Smooth muscle cell (in vitro differentiated cells): Measurements from ENCODE around the gene HPSE2. TPM values are rescaled to one million over a fixed set of nuclear protein-coding genes. Genes with fewer than 3 reads are reported as not detected.

ENCODE experiments used
- DNase-seq: peaks from one replicate; lab custom pipeline; 2025; ENCODE audit not compliant: unreplicated experiment; lab: John Stamatoyannopoulos, UW
- H2AFZ ChIP-seq: fragments of 200-600 bp; sonication (generic); 2 replicates; pipeline ENCODE4 v1.6.0; 2016; ENCODE audit warnings: antibody characterized with exemption, low read depth, mild to moderate bottlenecking
- H3F3A ChIP-seq: fragments of 200-600 bp; sonication (generic); 2 replicates; pipeline ENCODE4 v1.6.0; 2017; ENCODE audit warnings: antibody characterized with exemption, low read depth
- H3K27ac ChIP-seq: fragments of 200-600 bp; sonication (generic); 2 replicates; pipeline ENCODE4 v1.5.1; 2016; ENCODE audit warnings: low read depth, mild to moderate bottlenecking
- H3K27me3 ChIP-seq: fragments of 200-600 bp; sonication (generic); 2 replicates; pipeline ENCODE4 v1.6.1; 2016; ENCODE audit warnings: low read depth, mild to moderate bottlenecking
- H3K36me3 ChIP-seq: fragments of 200-600 bp; sonication (generic); 2 replicates; pipeline ENCODE4 v1.5.1; 2016; ENCODE audit warnings: low read depth
- H3K4me1 ChIP-seq: fragments of 200-600 bp; sonication (generic); 2 replicates; pipeline ENCODE4 v1.5.1; 2016; ENCODE audit warnings: low read depth
- H3K4me2 ChIP-seq: fragments of 200-600 bp; sonication (generic); 2 replicates; pipeline ENCODE4 v1.6.0; 2016; ENCODE audit warnings: mild to moderate bottlenecking
- H3K4me3 ChIP-seq: fragments of 200-600 bp; sonication (generic); 2 replicates; pipeline ENCODE4 v1.5.1; 2016; ENCODE audit warnings: mild to moderate bottlenecking
- H3K79me2 ChIP-seq: fragments of 200-600 bp; sonication (generic); 2 replicates; pipeline ENCODE4 v1.6.0; 2016; ENCODE audit warnings: low read depth, mild to moderate bottlenecking
- H3K9ac ChIP-seq: fragments of 200-600 bp; sonication (generic); 2 replicates; pipeline ENCODE4 v1.6.0; 2016; ENCODE audit warnings: low read depth
- H3K9me3 ChIP-seq: fragments of 200-600 bp; sonication (generic); replicated peaks from 2 replicates; pipeline ENCODE4 v1.5.1; 2016; ENCODE audit warnings: low read depth
- H4K20me1 ChIP-seq: fragments of 200-600 bp; sonication (generic); 2 replicates; pipeline ENCODE4 v1.6.0; 2016; ENCODE audit warnings: low read depth
- WGBS: methylation state at CpG from one replicate; pipeline ENCODE4 v1.1.7; 2016; ENCODE audit warnings: low lambda C conversion rate; 5-methylcytosine and 5-hydroxymethylcytosine counted together
- polyA plus RNA-seq: library from polyadenylated mRNA; unstranded; fragments of >200 nt; fragmentation: Nextera tagmentation; extraction: Ambion mirVana; gene quantifications from 2 replicates; pipeline ENCODE4 v1.2.1, GENCODE V29; 2016
- total RNA-seq: library from RNA; depleted of rRNA; stranded (reverse); fragments of >200 nt; gene quantifications from 2 replicates; pipeline ENCODE4 v1.2.3, GENCODE V29; 2014
- TF ChIP-seq, protein P1 (sequence below): fragments of 200-600 bp; sonication (generic); IDR thresholded peaks from 2 replicates; pipeline ENCODE4 v1.5.1; 2017; ENCODE audit warnings: borderline replicate concordance, mild to moderate bottlenecking, antibody characterized with exemption; ENCODE audit not compliant: insufficient read depth, poor library complexity, severe bottlenecking

The HPSE2 gene
- total and polyA plus RNA-seq, 2 experiments from 2014 or later, result 0.13 TPM; not detected in 1

DNA sequence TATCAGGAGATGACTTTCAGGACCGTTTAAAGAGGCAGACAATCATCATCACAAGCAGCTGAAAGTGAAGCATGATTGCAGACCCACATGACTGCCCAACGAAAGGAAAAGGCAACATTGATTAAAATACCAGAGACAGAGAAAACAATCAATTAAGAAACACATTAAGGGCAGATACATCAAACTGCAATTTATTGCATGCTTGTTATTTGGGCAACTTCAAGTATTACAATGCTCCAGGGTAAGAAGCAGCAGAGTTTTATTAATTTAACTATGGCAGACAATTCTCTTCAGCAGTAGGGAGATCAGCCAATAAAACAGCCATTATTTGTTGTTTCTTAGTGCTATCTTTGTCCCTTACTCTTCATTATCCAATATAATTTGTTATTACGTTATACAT, 421.2 kb downstream of the HPSE2 start:
- TF ChIP-seq, protein P1, sequence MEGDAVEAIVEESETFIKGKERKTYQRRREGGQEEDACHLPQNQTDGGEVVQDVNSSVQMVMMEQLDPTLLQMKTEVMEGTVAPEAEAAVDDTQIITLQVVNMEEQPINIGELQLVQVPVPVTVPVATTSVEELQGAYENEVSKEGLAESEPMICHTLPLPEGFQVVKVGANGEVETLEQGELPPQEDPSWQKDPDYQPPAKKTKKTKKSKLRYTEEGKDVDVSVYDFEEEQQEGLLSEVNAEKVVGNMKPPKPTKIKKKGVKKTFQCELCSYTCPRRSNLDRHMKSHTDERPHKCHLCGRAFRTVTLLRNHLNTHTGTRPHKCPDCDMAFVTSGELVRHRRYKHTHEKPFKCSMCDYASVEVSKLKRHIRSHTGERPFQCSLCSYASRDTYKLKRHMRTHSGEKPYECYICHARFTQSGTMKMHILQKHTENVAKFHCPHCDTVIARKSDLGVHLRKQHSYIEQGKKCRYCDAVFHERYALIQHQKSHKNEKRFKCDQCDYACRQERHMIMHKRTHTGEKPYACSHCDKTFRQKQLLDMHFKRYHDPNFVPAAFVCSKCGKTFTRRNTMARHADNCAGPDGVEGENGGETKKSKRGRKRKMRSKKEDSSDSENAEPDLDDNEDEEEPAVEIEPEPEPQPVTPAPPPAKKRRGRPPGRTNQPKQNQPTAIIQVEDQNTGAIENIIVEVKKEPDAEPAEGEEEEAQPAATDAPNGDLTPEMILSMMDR, result no peak

DNA sequence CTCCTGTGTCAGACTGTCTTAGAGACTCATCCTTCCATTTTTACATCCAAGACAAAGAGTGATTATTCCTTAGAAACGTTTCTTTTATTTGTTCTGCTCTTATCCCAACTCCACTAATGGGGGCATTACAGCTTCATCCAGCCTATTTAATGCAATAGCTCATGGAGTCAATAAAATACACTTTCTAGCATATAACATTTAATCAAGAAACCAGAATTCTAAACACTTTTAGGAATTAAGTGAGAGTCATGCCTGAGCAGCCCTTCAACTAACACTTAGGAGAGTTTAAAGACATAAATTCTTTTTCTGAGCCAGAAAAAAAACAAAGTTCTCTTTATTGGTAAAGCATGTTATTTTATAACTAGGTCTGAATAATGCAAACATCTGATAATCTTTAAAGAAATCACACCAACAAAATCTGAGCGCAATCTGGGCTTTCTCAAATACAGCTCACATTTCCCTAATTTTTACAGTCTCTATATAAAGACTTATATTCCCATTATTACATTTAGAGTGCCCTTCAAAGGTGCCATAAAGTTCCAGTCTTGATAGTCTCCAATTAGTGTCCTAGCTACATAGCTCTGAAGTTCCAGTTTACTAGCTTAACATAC, 427.3 kb downstream of the HPSE2 start:
- WGBS, result 36% methylated on average over 2 of the region's 2 CpGs

More for the DNA sequence above, 421.2 kb downstream of the HPSE2 start:
- Histone ChIP-seq H3K79me2 (no peaks in the 10 kb centered on the region), H3K9ac (no peak overlapping the region), H3F3A (no peaks in the 10 kb centered on the region), H3K36me3 (no peaks in the 10 kb centered on the region), H3K9me3 (no peaks in the 10 kb centered on the region), H3K27me3 (no peaks in the 10 kb centered on the region), H3K4me3 (no peak overlapping the region), H3K27ac (no peak overlapping the region), H3K4me1 (no peaks in the 10 kb centered on the region), H3K4me2 (no peak overlapping the region), H2AFZ (no peak overlapping the region), H4K20me1 (no peaks in the 10 kb centered on the region)
- no peak for DNase-seq
- WGBS, result 33% methylated on average over 3 of the region's 3 CpGs

DNA sequence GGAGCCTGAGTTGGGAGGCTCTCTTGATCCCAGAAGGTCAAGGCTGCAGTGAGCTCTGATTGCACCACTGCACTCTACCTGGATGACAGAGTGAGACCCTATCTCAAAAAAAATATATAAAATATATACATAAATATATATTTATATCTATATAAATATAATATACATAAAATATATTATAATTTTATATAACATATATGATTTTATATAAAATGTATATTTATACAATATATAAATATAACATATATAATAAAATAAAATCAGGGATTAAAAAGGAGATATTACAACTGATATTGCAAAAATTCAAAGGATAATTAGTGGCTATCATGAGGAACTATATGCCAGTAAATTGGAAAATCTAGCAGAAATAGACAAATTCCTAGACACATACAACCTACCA, 435.4 kb downstream of the HPSE2 start:
- no peaks in the 10 kb centered on the region for H3K9me3 ChIP-seq
- no peak overlapping the region for H3K27ac ChIP-seq
- no peak overlapping the region for H3K9ac ChIP-seq
- H2AFZ ChIP-seq, result no peak overlapping the region
- no peak overlapping the region for H3K4me2 ChIP-seq
- H3K79me2 ChIP-seq, result no peaks in the 10 kb centered on the region
- H4K20me1 ChIP-seq, result no peaks in the 10 kb centered on the region
- no peaks in the 10 kb centered on the region for H3K4me1 ChIP-seq
- no peaks in the 10 kb centered on the region for H3K36me3 ChIP-seq
- no peak for DNase-seq
- H3F3A ChIP-seq, result no peaks in the 10 kb centered on the region
- no peak overlapping the region for H3K4me3 ChIP-seq
- H3K27me3 ChIP-seq, result no peaks in the 10 kb centered on the region
- TF ChIP-seq, protein P1, result no peak

More for the DNA sequence above, 427.3 kb downstream of the HPSE2 start:
- H3K36me3 ChIP-seq, result no peaks in the 10 kb centered on the region
- no peaks in the 10 kb centered on the region for H3K79me2 ChIP-seq
- no peak overlapping the region for H3K4me2 ChIP-seq
- H3K27ac ChIP-seq, result no peak overlapping the region
- no peak overlapping the region for H3K9ac ChIP-seq
- no peak for DNase-seq
- no peaks in the 10 kb centered on the region for H4K20me1 ChIP-seq
- no peaks in the 10 kb centered on the region for H3K27me3 ChIP-seq
- no peak overlapping the region for H3K4me3 ChIP-seq
- H3K4me1 ChIP-seq, result no peaks in the 10 kb centered on the region
- H3K9me3 ChIP-seq, result no peaks in the 10 kb centered on the region
- TF ChIP-seq, protein P1, result no peak
- H2AFZ ChIP-seq, result no peak overlapping the region
- no peaks in the 10 kb centered on the region for H3F3A ChIP-seq

DNA sequence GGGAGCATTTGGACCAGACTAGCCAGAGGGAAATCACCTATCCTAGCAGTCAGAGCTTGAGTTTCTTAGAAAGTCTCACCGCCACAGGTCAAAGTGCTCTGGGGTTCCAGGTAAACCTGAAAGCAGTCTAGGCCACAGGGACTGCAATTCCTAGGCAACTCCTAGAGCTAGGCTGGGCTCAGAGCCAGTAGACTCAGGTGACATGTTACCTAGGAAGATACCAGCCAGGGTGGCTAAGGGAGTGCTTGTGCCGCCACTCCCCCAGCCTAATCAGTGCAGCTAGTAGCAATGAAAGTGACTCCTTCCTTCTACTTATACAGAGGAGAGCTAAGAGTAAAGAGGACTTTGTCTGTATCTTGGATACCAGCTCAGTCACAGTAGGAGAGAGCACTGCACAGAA, 440.2 kb downstream of the HPSE2 start:
- H3K27me3 ChIP-seq, result no peaks in the 10 kb centered on the region
- H2AFZ ChIP-seq, result no peak overlapping the region
- no peaks in the 10 kb centered on the region for H3K9me3 ChIP-seq
- no peaks in the 10 kb centered on the region for H3K79me2 ChIP-seq
- H3K4me2 ChIP-seq, result no peak overlapping the region
- DNase-seq, result no peak
- 95% methylated on average over 2 of the region's 2 CpGs for WGBS
- no peaks in the 10 kb centered on the region for H3F3A ChIP-seq
- no peaks in the 10 kb centered on the region for H4K20me1 ChIP-seq
- H3K4me3 ChIP-seq, result no peak overlapping the region
- H3K27ac ChIP-seq, result no peak overlapping the region
- TF ChIP-seq, protein P1, result no peak
- H3K36me3 ChIP-seq, result no peaks in the 10 kb centered on the region
- H3K9ac ChIP-seq, result no peak overlapping the region
- H3K4me1 ChIP-seq, result no peaks in the 10 kb centered on the region
